ENCODE results near the gene HOXC11.

The HOXC11 gene

GRCh38 chr12:53960187-53961024 lies 12.5 kb upstream of the HOXC11 start:
- DNase-seq: no peak

- DNase-seq: no peak
These were observed 11.7 kb upstream of the HOXC11 start for GRCh38 chr12:53961025-53961761.

- no peak for DNase-seq
These were observed 9.9 kb upstream of the HOXC11 start for GRCh38 chr12:53963005-53963404.

- DNase-seq: no peak
These were observed 9.3 kb upstream of the HOXC11 start for GRCh38 chr12:53963434-53964314.

- DNase-seq: no peak
These were observed 8.6 kb upstream of the HOXC11 start for GRCh38 chr12:53964315-53964713.

GRCh38 chr12:53965281-53966084 lies 7.4 kb upstream of the HOXC11 start:
- no peak for DNase-seq

GRCh38 chr12:53966085-53966384 lies 6.9 kb upstream of the HOXC11 start:
- no peak for DNase-seq

GRCh38 chr12:53966385-53967133 lies 6.4 kb upstream of the HOXC11 start:
- DNase-seq: no peak

GRCh38 chr12:53967421-53967925 lies 5.5 kb upstream of the HOXC11 start:
- DNase-seq: no peak

- DNase-seq: no peak
These were observed 4.5 kb upstream of the HOXC11 start for GRCh38 chr12:53968214-53969127.

- DNase-seq: no peak
These were observed 3.2 kb upstream of the HOXC11 start for GRCh38 chr12:53969588-53970259.

- no peak for DNase-seq
These were observed 2.5 kb upstream of the HOXC11 start for GRCh38 chr12:53970451-53970850.

- no peak for DNase-seq
These were observed 1.8 kb upstream of the HOXC11 start for GRCh38 chr12:53971129-53971528.

- no peak for DNase-seq
These were observed 1.2 kb upstream of the HOXC11 start for GRCh38 chr12:53971686-53972085.

- DNase-seq: no peak
These were observed 699 bp upstream of the HOXC11 start for GRCh38 chr12:53972152-53972702.

GRCh38 chr12:53973236-53974042 lies 513 bp downstream of the HOXC11 start:
- no peak for DNase-seq

GRCh38 chr12:53974084-53975063 lies 1.4 kb downstream of the HOXC11 start, which contains the start of gene HOTAIR:
Gene HOTAIR, minus strand, starts transcription at chr12:53974954.
- no peak for DNase-seq

Measured in activated CD4-positive, alpha-beta T cell treated with anti-CD3 and anti-CD28 coated beads, Interleukin-10, Interleukin-2, amounts not matched to agents 100 ng/mL and 50 ng/mL, durations not matched to agents 16 hours and 8 hours (primary cell).